B cell (primary cell): Measurements from ENCODE around the gene PRRC2C. TPM values are rescaled to one million over a fixed set of nuclear protein-coding genes. Genes with fewer than 3 reads are reported as not detected.
"Not testable (repeated sequence)": the region's sequence is repeated elsewhere in the genome, so short reads cannot be mapped to it uniquely, and the experiment has no call there.

Source experiments
- ATAC-seq: fragments of 200-7000 bp; cut with Tn5 transposase; one replicate; pipeline ENCODE4 v1.10.0; 2021; ENCODE audit warnings: low read depth, mild to moderate bottlenecking, moderate number of reproducible peaks, moderate library complexity
- CTCF ChIA-PET: fragments of 350-600 bp; sonication (Branson Sonifier 250); formaldehyde crosslinking; loops from one replicate; lab custom pipeline; 2021; ENCODE audit warnings: antibody characterized with exemption, inconsistent platforms; lab: Charles Lee
- POLR2A ChIA-PET: fragments of 350-600 bp; sonication (Branson Sonifier 250); formaldehyde crosslinking; loops from one replicate; lab custom pipeline; 2021; ENCODE audit warnings: antibody characterized with exemption; lab: Charles Lee
- DNase-seq: peaks from one replicate; pipeline ENCODE4 v3.0.0; 2013
- H2AFZ ChIP-seq: 2 replicates; pipeline ENCODE4 v1.6.1; 2012; ENCODE audit warnings: mild to moderate bottlenecking, low read depth, low read length; ENCODE audit not compliant: insufficient read depth, poor library complexity, severe bottlenecking
- H3K27ac ChIP-seq, 2 donors: 1 replicate in 1 of 2; 2 replicates in 1 of 2; pipeline ENCODE4 v1.5.1; 2012 to 2013; ENCODE audit warnings: low read length in 2 of 2, mild to moderate bottlenecking in 2 of 2, moderate library complexity in 1 of 2
- H3K27me3 ChIP-seq, 4 experiments: fragments of 200-600 bp in 1 of 4; sonication (generic) in 1 of 4; replicated peaks in 1 of 4; 1 replicate in 2 of 4; 2 replicates in 2 of 4; pipeline versions ENCODE4 v1.6.1 to v1.7.0; 2013 to 2016; ENCODE audit warnings: low read length in 3 of 4, mild to moderate bottlenecking in 2 of 4, mixed read lengths in 1 of 4, moderate library complexity in 1 of 4; ENCODE audit not compliant: insufficient read depth in 4 of 4, control insufficient read depth in 3 of 4; ENCODE audit errors: control extremely low read depth in 1 of 4
- H3K36me3 ChIP-seq, 2 experiments: replicated peaks in 1 of 2; 1 replicate in 1 of 2; 2 replicates in 1 of 2; pipeline versions ENCODE4 v1.6.1 to v1.7.1; 2013; ENCODE audit warnings: low read length in 1 of 2; ENCODE audit not compliant: insufficient read depth in 2 of 2, control insufficient read depth in 1 of 2; ENCODE audit errors: control extremely low read depth in 1 of 2, extremely low read depth in 1 of 2
- H3K4me1 ChIP-seq, 2 donors: fragments of 200-600 bp in 1 of 2; sonication (generic) in 1 of 2; 1 replicate in 1 of 2; 2 replicates in 1 of 2; pipeline versions ENCODE4 v1.5.1 to v1.6.1; 2013 to 2017; ENCODE audit warnings: low read length in 2 of 2; ENCODE audit not compliant: control insufficient read depth in 2 of 2, insufficient read depth in 2 of 2
- H3K4me2 ChIP-seq: replicated peaks from 2 replicates; pipeline ENCODE3; 2012; ENCODE audit warnings: mild to moderate bottlenecking, low read depth, low read length; ENCODE audit not compliant: poor library complexity, severe bottlenecking
- H3K4me3 ChIP-seq, 5 experiments: fragments of 200-600 bp in 1 of 5; sonication (generic) in 1 of 5; 1 replicate in 3 of 5; 2 replicates in 2 of 5; pipeline versions ENCODE4 v1.5.1 to v1.7.0; 2011 to 2016; ENCODE audit warnings: low read length in 4 of 5, mild to moderate bottlenecking in 4 of 5, low read depth in 2 of 5, control low read depth in 1 of 5, moderate library complexity in 1 of 5; ENCODE audit not compliant: insufficient read depth in 1 of 5; ENCODE audit errors: control extremely low read depth in 1 of 5, extremely low read depth in 1 of 5
- H3K79me2 ChIP-seq: fragments of 200-600 bp; sonication (generic); one replicate; pipeline ENCODE4 v1.6.0; 2016; ENCODE audit warnings: low read length; ENCODE audit not compliant: control insufficient read depth, insufficient read depth
- H3K9ac ChIP-seq: fragments of 200-600 bp; sonication (generic); 2 replicates; pipeline ENCODE4 v1.6.1; 2017; ENCODE audit warnings: mild to moderate bottlenecking, low read length, moderate library complexity
- H3K9me3 ChIP-seq, 3 donors: one replicate each; pipeline versions ENCODE4 v1.6.1 to v1.7.1; 2013; ENCODE audit warnings: low read length in 2 of 3; ENCODE audit not compliant: control insufficient read depth in 2 of 3, insufficient read depth in 1 of 3; ENCODE audit errors: control extremely low read depth in 1 of 3
- H4K20me1 ChIP-seq: 2 replicates; pipeline ENCODE4 v1.6.0; 2012; ENCODE audit warnings: mild to moderate bottlenecking, low read length; ENCODE audit not compliant: insufficient read depth, control insufficient read depth, poor library complexity, severe bottlenecking
- H3K27ac Mint-ChIP-seq: one replicate; pipeline ENCODE4 v1.8.0; 2021; ENCODE audit warnings: mixed read lengths
- H3K27me3 Mint-ChIP-seq: one replicate; pipeline ENCODE4 v1.8.0; 2021; ENCODE audit warnings: mixed read lengths
- H3K4me1 Mint-ChIP-seq: one replicate; pipeline ENCODE4 v1.8.0; 2021; ENCODE audit warnings: mixed read lengths
- H3K4me3 Mint-ChIP-seq: one replicate; pipeline ENCODE4 v1.8.0; 2021; ENCODE audit warnings: mixed read lengths
- H3K9me3 Mint-ChIP-seq: one replicate; pipeline ENCODE4 v1.8.0; 2022; ENCODE audit warnings: mixed read lengths; ENCODE audit not compliant: insufficient read depth
- EZH2 ChIP-seq: IDR thresholded peaks from 2 replicates; pipeline ENCODE4 v1.6.1; 2012; ENCODE audit warnings: borderline replicate concordance, low read depth, mild to moderate bottlenecking, moderate library complexity, low read length; ENCODE audit not compliant: insufficient read depth, poor library complexity, severe bottlenecking
- WGBS: methylation state at CpG from one replicate; pipeline ENCODE4 v1.1.5; 2013; ENCODE audit warnings: missing lambda C conversion rate; ENCODE audit not compliant: insufficient coverage; 5-methylcytosine and 5-hydroxymethylcytosine counted together
- intact Hi-C: fragments of 100-400 bp; cut with micrococcal nuclease; formaldehyde crosslinking; loops from one replicate; pipeline ENCODE4 v1.10.0; 2022
- polyA plus RNA-seq: library from polyadenylated mRNA; depleted of rRNA; stranded (reverse); fragments of >200 nt; gene quantifications from 2 replicates; pipeline ENCODE4 v1.2.3, GENCODE V29; 2012
- total RNA-seq, 2 donors: library from RNA; stranded (reverse); fragments of 120-200 nt in 1 of 2; gene quantifications; 1 replicate in 1 of 2; 2 replicates in 1 of 2; pipeline versions ENCODE4 v1.2.3 to v1.2.4, GENCODE V29; 2013 to 2022
- TF ChIP-seq, protein P1 (sequence below): fragments of 200-600 bp; IDR thresholded peaks from one replicate; pipeline ENCODE4 v1.8.0; 2022; ENCODE audit warnings: antibody characterized with exemption, mild to moderate bottlenecking

PRRC2C gene
- total and polyA plus RNA-seq, 2 donors (not counting 1 experiment from before 2014, with no cell fraction given): 65.4 to 305 TPM

DNA sequence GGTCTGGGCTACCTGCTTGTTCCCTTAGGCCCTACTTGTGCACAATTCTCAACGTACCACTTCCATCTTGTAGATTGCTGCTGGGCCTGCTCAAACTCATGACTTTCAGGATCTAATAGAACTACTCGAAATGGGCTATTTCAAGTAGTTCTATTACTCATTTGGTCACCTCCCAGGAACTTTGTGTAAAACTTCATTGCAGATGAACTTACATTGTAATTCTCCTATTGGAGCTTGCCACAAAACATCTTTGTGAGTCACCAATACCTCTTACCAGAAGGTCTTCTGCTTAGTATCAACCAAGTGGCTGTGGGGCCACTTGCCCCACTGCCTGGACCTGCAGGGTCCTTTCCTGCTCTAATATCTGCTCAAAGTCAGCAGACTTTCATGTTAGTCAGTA is 126.0 kb downstream of the PRRC2C start:
- POLR2A ChIA-PET: no interaction called here
- peaks cover 2% of the 10 kb centered on the region for H3K4me1 Mint-ChIP-seq
- Histone ChIP-seq H3K9ac (no peak overlapping the region), H3K36me3 (no peaks in the 10 kb centered on the region), H2AFZ (no peak overlapping the region), H3K27ac (no peak overlapping the region), H3K4me1 (peaks cover 0 to 2% of the 10 kb centered on the region in 2 donors), H3K27me3 (no peaks in the 10 kb centered on the region), H3K4me3 (no peak overlapping the region), H3K79me2 (no peaks in the 10 kb centered on the region), H3K4me2 (no peak overlapping the region), H3K9me3 (no peaks in the 10 kb centered on the region), H4K20me1 (no peaks in the 10 kb centered on the region)
- DNase-seq: no peak
- ATAC-seq: no peak
- TF ChIP-seq EZH2: no peak
- TF ChIP-seq, protein P1, sequence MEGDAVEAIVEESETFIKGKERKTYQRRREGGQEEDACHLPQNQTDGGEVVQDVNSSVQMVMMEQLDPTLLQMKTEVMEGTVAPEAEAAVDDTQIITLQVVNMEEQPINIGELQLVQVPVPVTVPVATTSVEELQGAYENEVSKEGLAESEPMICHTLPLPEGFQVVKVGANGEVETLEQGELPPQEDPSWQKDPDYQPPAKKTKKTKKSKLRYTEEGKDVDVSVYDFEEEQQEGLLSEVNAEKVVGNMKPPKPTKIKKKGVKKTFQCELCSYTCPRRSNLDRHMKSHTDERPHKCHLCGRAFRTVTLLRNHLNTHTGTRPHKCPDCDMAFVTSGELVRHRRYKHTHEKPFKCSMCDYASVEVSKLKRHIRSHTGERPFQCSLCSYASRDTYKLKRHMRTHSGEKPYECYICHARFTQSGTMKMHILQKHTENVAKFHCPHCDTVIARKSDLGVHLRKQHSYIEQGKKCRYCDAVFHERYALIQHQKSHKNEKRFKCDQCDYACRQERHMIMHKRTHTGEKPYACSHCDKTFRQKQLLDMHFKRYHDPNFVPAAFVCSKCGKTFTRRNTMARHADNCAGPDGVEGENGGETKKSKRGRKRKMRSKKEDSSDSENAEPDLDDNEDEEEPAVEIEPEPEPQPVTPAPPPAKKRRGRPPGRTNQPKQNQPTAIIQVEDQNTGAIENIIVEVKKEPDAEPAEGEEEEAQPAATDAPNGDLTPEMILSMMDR: no peak
- H3K9me3 Mint-ChIP-seq: no peaks in the 10 kb centered on the region
- no peak overlapping the region for H3K4me3 Mint-ChIP-seq
- no peaks in the 10 kb centered on the region for H3K27me3 Mint-ChIP-seq
- H3K27ac Mint-ChIP-seq: no peak overlapping the region
- CTCF ChIA-PET: no interaction called here
- 83% methylated on average over 2 of the region's 2 CpGs for WGBS
- intact Hi-C loops: no loop called here

DNA sequence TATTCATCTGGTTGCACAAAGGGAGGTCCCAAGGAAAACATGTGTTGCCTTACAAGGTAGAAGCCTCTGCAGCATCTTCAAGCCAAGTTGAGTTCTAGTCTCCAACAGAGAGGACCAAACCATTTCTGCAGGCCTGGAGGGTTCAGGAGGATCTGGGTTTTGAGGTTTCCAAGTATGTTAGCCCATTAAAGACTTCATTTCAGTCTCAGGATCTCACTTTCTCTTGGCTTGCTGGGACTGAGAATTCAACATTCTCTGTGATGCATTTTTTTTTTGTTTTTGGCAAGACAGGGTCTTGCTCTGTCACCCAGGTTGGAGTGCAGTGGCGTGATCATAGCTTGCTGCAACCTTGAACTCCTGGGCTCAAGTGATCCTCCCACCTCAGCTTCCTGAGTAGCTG is 128.0 kb downstream of the PRRC2C start:
- H3K9me3 ChIP-seq: peaks cover 0 to 3% (median 0%) of the 10 kb centered on the region in 3 donors
- ChIA-PET POLR2A (no interaction called here), CTCF (no interaction called here)
- no peaks in the 10 kb centered on the region for H3K4me1 ChIP-seq
- no peak overlapping the region for H3K4me2 ChIP-seq
- H2AFZ ChIP-seq: no peak overlapping the region
- H3K9ac ChIP-seq: no peak overlapping the region
- no peaks in the 10 kb centered on the region for H3K27me3 ChIP-seq
- 100% methylated on average over 1 of the region's 1 CpG for WGBS
- Mint-ChIP-seq H3K4me3 (no peak overlapping the region), H3K27me3 (no peaks in the 10 kb centered on the region), H3K9me3 (no peaks in the 10 kb centered on the region), H3K4me1 (no peaks in the 10 kb centered on the region), H3K27ac (no peak overlapping the region)
- no peak overlapping the region for H3K4me3 ChIP-seq
- no peaks in the 10 kb centered on the region for H3K36me3 ChIP-seq
- TF ChIP-seq, protein P1: no peak
- intact Hi-C loops: no loop called here
- DNase-seq: no peak
- no peaks in the 10 kb centered on the region for H4K20me1 ChIP-seq
- ATAC-seq: no peak
- H3K79me2 ChIP-seq: no peaks in the 10 kb centered on the region
- H3K27ac ChIP-seq: no peak overlapping the region

DNA sequence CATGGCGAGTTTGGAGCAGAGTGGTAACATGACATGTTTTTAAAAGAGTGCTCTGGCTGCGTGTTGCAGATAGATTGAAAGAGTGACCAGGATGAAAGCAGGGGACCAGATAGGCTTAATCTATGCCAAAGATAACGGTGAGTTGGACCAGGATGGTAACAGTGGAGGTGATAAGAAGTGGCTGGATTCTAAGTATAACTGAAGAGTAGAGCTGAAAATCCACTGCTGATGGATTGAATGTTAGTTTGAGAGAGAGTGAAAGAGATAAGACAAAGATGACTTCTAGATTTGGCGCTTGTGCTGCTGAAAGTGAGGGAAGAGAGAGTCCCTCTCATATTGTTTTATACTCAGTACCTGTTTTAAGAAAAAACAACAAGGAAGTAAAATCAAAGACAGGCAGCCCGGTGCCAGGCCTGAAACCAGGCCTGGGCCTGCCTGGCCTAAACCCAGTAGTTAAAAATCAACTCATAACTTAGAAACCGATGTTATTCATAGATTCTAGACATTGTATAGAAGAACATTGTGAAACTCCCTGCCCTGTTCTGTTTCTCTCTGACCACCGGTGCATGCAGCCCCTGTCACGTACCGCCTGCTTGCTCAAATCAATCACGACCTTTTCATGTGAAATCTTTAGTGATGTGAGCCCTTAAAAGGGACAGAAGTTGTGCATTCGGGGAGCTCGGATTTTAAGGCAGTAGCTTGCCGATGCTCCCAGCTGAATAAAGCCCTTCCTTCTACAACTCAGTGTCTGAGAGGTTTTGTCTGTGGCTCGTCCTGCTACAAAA is 130.0 kb downstream of the PRRC2C start:
- H3K4me3 ChIP-seq, H3K4me2 ChIP-seq, H3K27me3 Mint-ChIP-seq, H3K27ac Mint-ChIP-seq, H3K9ac ChIP-seq, H3K4me3 Mint-ChIP-seq, H3K79me2 ChIP-seq, H4K20me1 ChIP-seq, H3K4me1 Mint-ChIP-seq, POLR2A ChIA-PET, intact Hi-C loops, H3K27me3 ChIP-seq, H3K9me3 ChIP-seq, CTCF ChIA-PET, H3K9me3 Mint-ChIP-seq, H3K27ac ChIP-seq, H3K36me3 ChIP-seq, ATAC-seq, DNase-seq, H3K4me1 ChIP-seq: not testable (repeated sequence)
- H2AFZ ChIP-seq: peak overlapping the region; percentile 46
- WGBS: 85% methylated on average over 4 of the region's 14 CpGs
